Stimulated activated naive CD8-positive, alpha-beta T cell treated with anti-CD3 and anti-CD28 coated beads, Interleukin-15, Interleukin-2, amounts not matched to agents 100 ng/mL and 50 ng/mL, for 24 hours (primary cell): ENCODE measurements around the gene LBH.

Experiments used
- H3K27ac Mint-ChIP-seq: one replicate; pipeline ENCODE4 v1.8.0; 2021; ENCODE audit warnings: mild to moderate bottlenecking, mixed read lengths
- H3K27me3 Mint-ChIP-seq: one replicate; pipeline ENCODE4 v1.8.0; 2021; ENCODE audit warnings: mixed read lengths
- H3K36me3 Mint-ChIP-seq: one replicate; pipeline ENCODE4 v1.8.0; 2021; ENCODE audit warnings: low read depth, mixed read lengths
- H3K4me1 Mint-ChIP-seq: one replicate; pipeline ENCODE4 v1.8.0; 2021; ENCODE audit warnings: low read depth, mixed read lengths
- H3K4me3 Mint-ChIP-seq: one replicate; pipeline ENCODE4 v1.8.0; 2021; ENCODE audit warnings: mild to moderate bottlenecking, mixed read lengths
- H3K9me3 Mint-ChIP-seq: one replicate; pipeline ENCODE4 v1.8.0; 2021; ENCODE audit warnings: mixed read lengths

Gene LBH

DNA sequence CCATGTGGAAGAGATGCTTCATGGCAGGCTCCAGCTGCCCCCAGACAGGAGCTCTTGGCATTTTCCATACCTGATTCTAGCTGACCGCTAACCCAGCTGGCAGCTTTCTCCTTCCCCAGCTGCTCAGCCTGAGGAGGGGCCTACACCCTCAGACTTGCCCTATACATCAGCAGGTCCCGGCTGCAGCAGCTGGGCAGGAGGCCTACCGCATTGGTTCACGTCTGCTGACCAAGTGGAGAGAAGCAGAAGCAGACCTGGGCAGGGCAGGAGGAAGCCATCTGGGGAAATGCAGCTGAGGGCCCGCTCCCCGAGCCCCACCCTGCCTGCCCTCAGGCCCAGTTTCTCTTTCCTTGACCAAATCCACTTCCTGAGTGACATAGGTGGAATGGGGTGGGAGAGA, 50.7 kb downstream of the LBH start:
- H3K27me3 Mint-ChIP-seq: no peaks in the 10 kb centered on the region
- no peak overlapping the region for H3K4me3 Mint-ChIP-seq
- H3K9me3 Mint-ChIP-seq: no peaks in the 10 kb centered on the region
- H3K36me3 Mint-ChIP-seq: no peaks in the 10 kb centered on the region
- H3K4me1 Mint-ChIP-seq: peaks cover 62% of the 10 kb centered on the region
- no peak overlapping the region for H3K27ac Mint-ChIP-seq

GRCh38 chr2:30282721-30283120, 51.4 kb downstream of the LBH start:
- H3K27ac Mint-ChIP-seq: no peak overlapping the region
- peaks cover 62% of the 10 kb centered on the region for H3K4me1 Mint-ChIP-seq
- no peaks in the 10 kb centered on the region for H3K9me3 Mint-ChIP-seq
- H3K36me3 Mint-ChIP-seq: no peaks in the 10 kb centered on the region
- no peaks in the 10 kb centered on the region for H3K27me3 Mint-ChIP-seq
- no peak overlapping the region for H3K4me3 Mint-ChIP-seq

GRCh38 chr2:30283931-30284565, 52.7 kb downstream of the LBH start:
- H3K27me3 Mint-ChIP-seq: no peaks in the 10 kb centered on the region
- H3K4me3 Mint-ChIP-seq: no peak overlapping the region
- H3K9me3 Mint-ChIP-seq: no peaks in the 10 kb centered on the region
- H3K27ac Mint-ChIP-seq: peak overlapping the region; percentile 49
- no peaks in the 10 kb centered on the region for H3K36me3 Mint-ChIP-seq
- peaks cover 62% of the 10 kb centered on the region for H3K4me1 Mint-ChIP-seq

DNA sequence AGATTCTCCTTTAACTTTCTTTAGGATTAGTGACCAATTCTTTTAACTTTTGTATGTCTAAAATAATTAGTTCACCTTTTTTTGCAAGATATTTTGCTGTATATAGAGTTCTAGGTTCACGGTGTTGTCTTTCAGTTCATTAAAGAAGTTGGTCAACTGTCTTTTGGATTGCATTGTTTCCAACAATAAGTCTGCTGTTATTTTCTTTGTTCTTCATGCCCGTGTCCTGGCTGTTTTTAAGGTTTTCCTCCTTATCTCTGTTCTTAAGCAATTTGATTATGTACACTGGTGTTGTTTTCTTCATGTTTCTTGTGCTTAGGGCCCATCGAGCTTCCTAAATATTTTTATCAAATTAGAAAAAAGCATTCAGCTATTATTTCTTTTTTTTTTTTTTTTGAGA, 54.4 kb downstream of the LBH start:
- Mint-ChIP-seq H3K27me3 (no peaks in the 10 kb centered on the region), H3K9me3 (no peaks in the 10 kb centered on the region), H3K36me3 (no peaks in the 10 kb centered on the region), H3K4me1 (peaks cover 63% of the 10 kb centered on the region), H3K4me3 (no peak overlapping the region), H3K27ac (no peak overlapping the region)

DNA sequence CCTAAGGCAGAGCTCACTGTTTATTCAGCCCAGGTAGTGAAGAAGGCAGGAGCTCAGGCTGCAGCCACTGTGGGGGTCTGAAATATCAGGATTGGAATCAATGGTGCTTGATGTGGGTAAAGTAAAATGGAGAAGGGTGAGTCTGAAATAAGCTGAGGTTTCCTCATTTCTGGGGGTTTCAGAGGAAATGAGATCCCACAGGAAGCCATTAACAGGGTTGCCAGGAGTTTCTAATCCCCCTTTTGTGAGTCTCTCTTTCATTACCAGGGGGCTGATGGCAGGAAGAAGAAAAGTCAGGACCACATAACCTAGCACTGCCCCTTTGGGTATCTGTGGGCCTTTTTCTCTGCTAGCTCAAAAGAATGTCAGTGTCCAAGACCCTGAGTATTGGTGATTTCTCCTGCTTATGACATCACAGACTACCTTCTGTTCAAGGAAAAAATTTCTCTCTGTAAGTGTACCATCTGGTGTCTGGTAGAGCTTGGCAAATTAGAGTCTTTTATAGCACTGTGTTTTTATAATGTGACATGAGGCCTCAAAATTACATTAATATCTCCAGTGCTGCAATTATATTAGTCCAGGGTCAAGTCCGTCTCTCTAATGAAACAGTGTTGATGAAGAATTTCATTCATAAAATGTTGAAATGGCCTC, 56.0 kb downstream of the LBH start:
- H3K27ac Mint-ChIP-seq: peak overlapping the region; percentile 89
- H3K36me3 Mint-ChIP-seq: no peaks in the 10 kb centered on the region
- no peaks in the 10 kb centered on the region for H3K9me3 Mint-ChIP-seq
- peaks cover 62% of the 10 kb centered on the region for H3K4me1 Mint-ChIP-seq
- H3K27me3 Mint-ChIP-seq: no peaks in the 10 kb centered on the region
- peak overlapping the region; percentile 50 for H3K4me3 Mint-ChIP-seq

- Mint-ChIP-seq H3K4me3 (peak overlapping the region; percentile 50), H3K9me3 (no peaks in the 10 kb centered on the region), H3K36me3 (no peaks in the 10 kb centered on the region), H3K27ac (peak overlapping the region; percentile 89), H3K27me3 (no peaks in the 10 kb centered on the region), H3K4me1 (peaks cover 58% of the 10 kb centered on the region)
Observed at GRCh38 chr2:30287857-30288513, 56.7 kb downstream of the LBH start.

DNA sequence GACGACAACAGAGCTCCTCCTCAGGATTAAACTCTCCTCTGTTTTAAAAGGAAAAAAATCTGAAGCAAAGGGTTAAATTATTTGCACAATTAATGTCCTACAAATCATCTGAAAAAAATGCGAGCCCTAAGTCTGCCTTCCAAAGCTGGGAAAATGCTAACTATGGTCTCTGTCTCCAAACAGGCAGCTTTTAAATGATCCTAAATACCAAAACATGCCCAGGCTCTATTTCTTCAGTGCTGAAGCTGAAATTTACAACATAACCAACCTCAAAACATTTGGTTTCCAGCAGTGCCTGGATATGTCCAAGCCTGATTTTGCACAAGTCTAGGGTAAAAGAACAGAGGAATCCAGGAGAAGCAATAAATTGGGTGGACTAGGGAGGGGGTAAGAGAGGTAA, 57.2 kb downstream of the LBH start:
- Mint-ChIP-seq H3K4me3 (peak overlapping the region; percentile 36), H3K36me3 (no peaks in the 10 kb centered on the region), H3K27ac (peak overlapping the region; percentile 89), H3K27me3 (no peaks in the 10 kb centered on the region), H3K4me1 (peaks cover 59% of the 10 kb centered on the region), H3K9me3 (no peaks in the 10 kb centered on the region)

- H3K9me3 Mint-ChIP-seq: peaks cover 8% of the 10 kb centered on the region
- H3K27me3 Mint-ChIP-seq: no peaks in the 10 kb centered on the region
- peak overlapping the region; percentile 78 for H3K27ac Mint-ChIP-seq
- H3K4me1 Mint-ChIP-seq: peaks cover 61% of the 10 kb centered on the region
- H3K4me3 Mint-ChIP-seq: no peak overlapping the region
- peaks cover 7% of the 10 kb centered on the region for H3K36me3 Mint-ChIP-seq
Observed at GRCh38 chr2:30293303-30293921, 62.1 kb downstream of the LBH start.

GRCh38 chr2:30294133-30294532, 62.8 kb downstream of the LBH start:
- Mint-ChIP-seq H3K27ac (peak overlapping the region; percentile 78), H3K9me3 (peaks cover 8% of the 10 kb centered on the region), H3K4me3 (no peak overlapping the region), H3K27me3 (no peaks in the 10 kb centered on the region), H3K36me3 (peaks cover 7% of the 10 kb centered on the region), H3K4me1 (peaks cover 57% of the 10 kb centered on the region)

DNA sequence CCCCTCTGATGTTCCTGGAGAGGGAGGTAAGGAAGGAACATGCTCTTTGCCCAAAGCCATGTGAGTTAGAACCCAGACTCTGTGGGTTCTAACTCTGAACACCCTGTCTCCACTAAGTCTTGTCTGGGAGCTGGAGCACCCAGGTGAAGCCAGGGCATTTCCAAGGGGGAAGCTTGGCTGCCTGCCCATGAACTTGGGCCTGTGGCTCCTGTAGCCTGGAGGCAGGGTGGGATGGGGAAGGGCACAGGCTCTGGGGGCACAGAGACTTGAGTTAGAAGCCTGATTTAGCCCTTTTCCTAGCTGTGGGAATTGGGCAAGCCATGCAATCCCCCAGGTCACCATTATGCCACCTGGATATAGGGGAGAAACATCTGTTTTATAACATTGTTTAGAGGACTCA, 65.2 kb downstream of the LBH start:
- peaks cover 11% of the 10 kb centered on the region for H3K9me3 Mint-ChIP-seq
- no peak overlapping the region for H3K4me3 Mint-ChIP-seq
- peaks cover 50% of the 10 kb centered on the region for H3K4me1 Mint-ChIP-seq
- peaks cover 7% of the 10 kb centered on the region for H3K36me3 Mint-ChIP-seq
- no peak overlapping the region for H3K27ac Mint-ChIP-seq
- no peaks in the 10 kb centered on the region for H3K27me3 Mint-ChIP-seq

DNA sequence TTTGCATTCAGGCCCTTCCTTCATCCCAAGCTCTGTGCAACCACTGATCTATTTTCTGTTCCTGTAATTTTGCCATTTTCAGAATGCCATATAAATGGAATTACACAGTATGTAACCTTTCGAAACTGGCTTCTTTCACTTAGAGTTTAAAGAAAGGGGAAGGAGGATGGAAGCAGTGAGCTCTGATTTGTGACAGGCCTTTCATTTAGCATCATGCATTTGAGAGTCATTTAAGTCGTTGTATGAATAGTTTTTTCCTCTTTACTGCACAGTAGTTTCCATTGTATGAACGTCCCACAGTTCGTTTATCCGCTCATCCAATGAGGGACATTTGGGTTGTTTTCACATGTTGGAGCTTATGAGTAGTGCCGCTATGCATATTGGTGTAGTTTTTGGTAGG, 67.0 kb downstream of the LBH start:
- Mint-ChIP-seq H3K4me1 (peaks cover 52% of the 10 kb centered on the region), H3K27ac (peak overlapping the region; percentile 59), H3K4me3 (no peak overlapping the region)

DNA sequence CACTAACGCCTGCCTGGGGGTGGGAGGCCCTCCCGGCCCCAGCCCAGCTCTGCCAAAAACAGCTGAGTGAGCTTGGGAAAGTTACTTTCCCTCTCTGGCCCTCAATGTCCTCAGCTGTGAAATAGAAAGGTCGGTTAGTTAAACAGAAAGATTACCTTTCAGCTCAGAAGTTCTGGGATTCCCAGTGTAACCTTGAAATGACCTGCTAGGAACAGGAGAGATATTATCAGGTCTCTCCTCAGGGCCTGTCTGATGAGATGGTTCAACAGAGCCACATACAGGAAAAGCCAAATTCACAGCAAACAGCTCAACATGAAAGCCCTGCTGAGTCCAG, 68.8 kb downstream of the LBH start:
- H3K4me1 Mint-ChIP-seq: peaks cover 44% of the 10 kb centered on the region
- peaks cover 11% of the 10 kb centered on the region for H3K9me3 Mint-ChIP-seq
- no peaks in the 10 kb centered on the region for H3K27me3 Mint-ChIP-seq
- H3K27ac Mint-ChIP-seq: no peak overlapping the region
- H3K4me3 Mint-ChIP-seq: no peak overlapping the region
- peaks cover 7% of the 10 kb centered on the region for H3K36me3 Mint-ChIP-seq

More for the DNA sequence above, 67.0 kb downstream of the LBH start:
- Mint-ChIP-seq H3K9me3 (peaks cover 11% of the 10 kb centered on the region), H3K27me3 (no peaks in the 10 kb centered on the region), H3K36me3 (peaks cover 7% of the 10 kb centered on the region)

DNA sequence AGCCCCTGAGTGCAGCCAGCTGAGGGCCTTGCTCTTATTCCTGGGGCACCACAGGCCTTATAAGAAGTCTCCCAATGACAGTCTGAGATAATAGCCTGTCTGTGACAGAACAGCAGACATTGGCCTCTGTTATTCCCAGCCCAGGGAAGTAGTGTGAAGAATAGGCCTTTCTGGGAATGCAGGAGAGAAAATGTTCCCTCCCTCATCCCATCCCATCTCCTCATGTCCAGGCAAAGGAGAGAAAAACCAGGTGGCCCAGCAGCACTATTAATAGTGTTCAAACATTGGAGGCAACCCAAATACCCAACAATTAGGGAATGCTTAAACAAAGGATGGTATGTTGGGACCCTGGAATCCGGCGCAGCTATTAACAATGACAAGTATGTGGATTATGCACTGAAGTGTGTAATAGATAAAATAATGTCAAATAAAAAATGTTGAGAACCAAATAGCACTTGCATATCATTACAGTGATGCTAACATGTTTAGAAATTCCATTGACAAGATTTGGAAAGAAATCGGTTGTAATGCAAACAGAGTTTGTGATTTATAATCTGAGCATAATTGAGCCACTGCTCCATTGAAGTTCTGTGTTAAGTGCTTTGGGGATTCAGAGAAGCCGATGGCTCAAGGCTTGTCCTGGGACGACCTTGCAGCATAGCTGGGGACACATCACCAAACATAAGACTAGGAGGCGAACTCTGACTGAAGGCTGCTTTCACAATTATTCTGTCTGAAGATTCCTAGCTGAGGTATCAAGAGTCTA, 69.3 kb downstream of the LBH start:
- Mint-ChIP-seq H3K27me3 (no peaks in the 10 kb centered on the region), H3K4me1 (peaks cover 49% of the 10 kb centered on the region), H3K36me3 (peaks cover 7% of the 10 kb centered on the region), H3K27ac (peak overlapping the region; percentile 29), H3K4me3 (no peak overlapping the region), H3K9me3 (peaks cover 11% of the 10 kb centered on the region)

- no peaks in the 10 kb centered on the region for H3K27me3 Mint-ChIP-seq
- peaks cover 56% of the 10 kb centered on the region for H3K4me1 Mint-ChIP-seq
- peaks cover 11% of the 10 kb centered on the region for H3K9me3 Mint-ChIP-seq
- no peak overlapping the region for H3K4me3 Mint-ChIP-seq
- H3K27ac Mint-ChIP-seq: no peak overlapping the region
- peaks cover 7% of the 10 kb centered on the region for H3K36me3 Mint-ChIP-seq
Observed at GRCh38 chr2:30301551-30301950, 70.2 kb downstream of the LBH start.

- Mint-ChIP-seq H3K4me1 (peaks cover 57% of the 10 kb centered on the region), H3K27me3 (no peaks in the 10 kb centered on the region), H3K4me3 (no peak overlapping the region), H3K9me3 (peaks cover 4% of the 10 kb centered on the region), H3K27ac (peak overlapping the region; percentile 42), H3K36me3 (no peaks in the 10 kb centered on the region)
Observed at GRCh38 chr2:30302566-30302965, 71.2 kb downstream of the LBH start.
